Measurements from ENCODE around the gene LRRN2.

DNA sequence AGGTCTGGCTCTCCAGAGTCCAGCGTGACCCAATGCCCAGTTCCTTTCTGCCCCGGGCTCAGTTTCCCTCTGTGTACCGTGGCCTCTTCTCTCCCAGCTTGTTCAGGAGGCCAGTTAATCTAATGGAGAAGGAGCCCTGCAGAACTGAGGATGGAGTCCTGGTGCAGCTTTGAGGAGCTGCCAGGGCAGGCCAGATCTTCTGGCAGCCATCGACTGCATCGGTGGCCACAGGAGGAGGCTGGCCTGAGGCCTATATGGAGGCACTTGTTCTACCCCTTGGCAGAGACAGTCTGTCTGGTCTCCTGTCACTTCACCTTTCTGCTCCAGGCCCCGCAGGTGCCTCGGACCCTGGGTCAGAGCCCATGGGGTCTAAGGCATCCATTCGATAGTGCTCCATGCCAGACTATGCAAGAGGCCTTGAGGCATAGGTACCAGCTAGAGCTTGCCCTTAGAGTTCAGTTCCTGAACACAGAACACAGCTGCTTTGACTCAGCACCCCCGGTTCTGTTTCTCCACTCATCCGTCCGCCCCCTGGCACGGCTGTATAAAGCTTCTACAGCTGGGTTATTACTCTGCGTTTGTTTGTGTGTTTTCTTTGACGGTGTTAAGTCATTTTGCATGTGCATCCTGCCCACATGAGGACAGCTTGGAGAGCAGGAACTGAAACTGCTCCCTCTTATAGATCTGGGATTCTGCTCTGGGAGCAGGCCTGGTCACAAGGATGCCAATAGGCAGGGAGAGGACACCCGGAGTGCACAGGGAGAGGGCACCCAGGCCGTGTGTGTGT lies 18.5 kb upstream of the LRRN2 start:
- TF ChIP-seq CTCF (IDR thresholded peaks at IDR 0.05; ENCODE audit: low read depth, low read length): no peak
- no peak for TF ChIP-seq MYC (IDR thresholded peaks at IDR 0.05; ENCODE audit: low read depth, low read length)
- no peak for TF ChIP-seq POLR2A (IDR thresholded peaks at IDR 0.05; ENCODE audit: extremely low read depth, insufficient read length)
- TF ChIP-seq, protein P1, sequence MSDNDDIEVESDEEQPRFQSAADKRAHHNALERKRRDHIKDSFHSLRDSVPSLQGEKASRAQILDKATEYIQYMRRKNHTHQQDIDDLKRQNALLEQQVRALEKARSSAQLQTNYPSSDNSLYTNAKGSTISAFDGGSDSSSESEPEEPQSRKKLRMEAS (IDR thresholded peaks at IDR 0.05; ENCODE audit: low read depth, low read length): no peak
